ENCODE data around the gene RPL7L1.

The RPL7L1 gene

DNA sequence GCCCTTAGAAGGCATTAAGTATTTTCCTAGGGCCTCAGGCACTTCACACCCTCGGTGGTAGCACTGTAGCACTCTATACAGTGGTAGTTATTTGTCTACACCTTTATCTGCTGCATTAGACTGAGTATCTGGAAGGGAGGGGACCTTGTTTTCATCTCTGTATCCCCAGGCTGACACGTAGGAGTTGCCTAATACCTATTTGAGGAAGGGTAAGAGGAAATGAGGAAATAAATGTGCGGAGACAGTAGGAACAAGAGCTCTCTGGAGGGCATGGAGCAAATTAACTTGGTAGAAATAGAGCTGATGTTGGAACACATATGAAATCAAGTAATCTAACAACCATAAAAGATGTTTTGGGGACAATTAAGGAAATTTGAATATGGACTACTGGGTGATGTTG, 53.8 kb downstream of the RPL7L1 start:
- H3K4me3 ChIP-seq (ENCODE audit: low read depth, low read length) = no peak overlapping the region
- TF ChIP-seq, protein P1, sequence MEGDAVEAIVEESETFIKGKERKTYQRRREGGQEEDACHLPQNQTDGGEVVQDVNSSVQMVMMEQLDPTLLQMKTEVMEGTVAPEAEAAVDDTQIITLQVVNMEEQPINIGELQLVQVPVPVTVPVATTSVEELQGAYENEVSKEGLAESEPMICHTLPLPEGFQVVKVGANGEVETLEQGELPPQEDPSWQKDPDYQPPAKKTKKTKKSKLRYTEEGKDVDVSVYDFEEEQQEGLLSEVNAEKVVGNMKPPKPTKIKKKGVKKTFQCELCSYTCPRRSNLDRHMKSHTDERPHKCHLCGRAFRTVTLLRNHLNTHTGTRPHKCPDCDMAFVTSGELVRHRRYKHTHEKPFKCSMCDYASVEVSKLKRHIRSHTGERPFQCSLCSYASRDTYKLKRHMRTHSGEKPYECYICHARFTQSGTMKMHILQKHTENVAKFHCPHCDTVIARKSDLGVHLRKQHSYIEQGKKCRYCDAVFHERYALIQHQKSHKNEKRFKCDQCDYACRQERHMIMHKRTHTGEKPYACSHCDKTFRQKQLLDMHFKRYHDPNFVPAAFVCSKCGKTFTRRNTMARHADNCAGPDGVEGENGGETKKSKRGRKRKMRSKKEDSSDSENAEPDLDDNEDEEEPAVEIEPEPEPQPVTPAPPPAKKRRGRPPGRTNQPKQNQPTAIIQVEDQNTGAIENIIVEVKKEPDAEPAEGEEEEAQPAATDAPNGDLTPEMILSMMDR (conservative IDR thresholded peaks at IDR 0.05; ENCODE audit: low read depth, low read length) = no peak
- no peak for DNase-seq (ENCODE audit: low read depth)

GRCh38 chr6:42935322-42935721, 55.9 kb downstream of the RPL7L1 start:
- no peak overlapping the region for H3K4me3 ChIP-seq (ENCODE audit: low read depth, low read length)
- no peak for DNase-seq (ENCODE audit: low read depth)
- TF ChIP-seq, protein P1 (conservative IDR thresholded peaks at IDR 0.05; ENCODE audit: low read depth, low read length) = no peak

DNA sequence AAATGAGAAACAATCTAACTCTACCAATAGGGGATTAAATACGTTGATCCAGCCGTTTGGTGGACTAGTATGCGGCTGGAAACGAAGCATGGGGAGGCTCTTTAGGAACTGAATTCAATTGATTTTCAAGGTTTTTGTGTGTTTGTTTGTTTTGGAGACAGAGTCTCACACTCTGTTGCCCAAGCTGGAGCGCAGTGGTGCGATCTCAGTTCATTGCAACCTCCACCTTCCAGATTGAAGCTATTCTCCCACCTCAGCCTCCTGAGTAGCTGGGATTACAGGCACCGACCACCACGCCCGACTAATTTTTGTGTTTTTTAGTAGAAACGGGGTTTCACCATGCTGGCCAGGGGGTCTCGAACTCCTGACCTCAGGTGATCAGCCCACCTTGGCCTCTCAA, 57.0 kb downstream of the RPL7L1 start:
- H3K4me3 ChIP-seq (ENCODE audit: low read depth, low read length) = no peak overlapping the region

GRCh38 chr6:42937548-42938427, 58.4 kb downstream of the RPL7L1 start:
- no peak for DNase-seq (ENCODE audit: low read depth)
- no peak overlapping the region for H3K4me3 ChIP-seq (ENCODE audit: low read depth, low read length)
- TF ChIP-seq, protein P1 (conservative IDR thresholded peaks at IDR 0.05; ENCODE audit: low read depth, low read length) = no peak

More for the DNA sequence above, 57.0 kb downstream of the RPL7L1 start:
- TF ChIP-seq, protein P1 (conservative IDR thresholded peaks at IDR 0.05; ENCODE audit: low read depth, low read length) = no peak
- no peak for DNase-seq (ENCODE audit: low read depth)

DNA sequence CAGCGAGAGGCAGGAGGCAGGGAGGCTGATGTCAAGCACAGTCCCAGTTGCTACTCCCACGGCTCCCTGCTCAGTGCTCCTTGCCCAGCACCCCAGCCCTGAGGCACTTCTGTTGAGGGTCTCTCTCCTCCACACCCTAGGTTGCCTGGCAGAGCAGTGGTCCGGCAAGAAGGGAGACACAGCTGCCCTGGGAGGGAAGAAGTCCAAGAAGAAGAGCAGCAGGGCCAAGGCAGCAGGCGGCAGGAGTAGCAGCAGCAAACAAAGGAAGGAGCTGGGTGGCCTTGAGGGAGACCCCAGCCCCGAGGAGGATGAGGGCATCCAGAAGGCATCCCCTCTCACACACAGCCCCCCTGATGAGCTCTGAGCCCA, 59.0 kb downstream of the RPL7L1 start:
- TF ChIP-seq, protein P1 (conservative IDR thresholded peaks at IDR 0.05; ENCODE audit: low read depth, low read length) = no peak
- no peak overlapping the region for H3K4me3 ChIP-seq (ENCODE audit: low read depth, low read length)
- DNase-seq (ENCODE audit: low read depth) = no peak

- TF ChIP-seq, protein P1 (conservative IDR thresholded peaks at IDR 0.05; ENCODE audit: low read depth, low read length) = no peak
- no peak for DNase-seq (ENCODE audit: low read depth)
- H3K4me3 ChIP-seq (ENCODE audit: low read depth, low read length) = no peak overlapping the region
Observed at GRCh38 chr6:42938987-42939809, 59.8 kb downstream of the RPL7L1 start.
